Endothelial cell of umbilical vein (primary cell): Measurements from ENCODE around the gene DKKL1. TPM values are rescaled to one million over a fixed set of nuclear protein-coding genes. Genes with fewer than 3 reads are reported as not detected.

Source experiments
- BruUV-seq: library from RNA; stranded (reverse); fragments of 400-500 nt; replicated peaks from 2 replicates; lab custom pipeline; 2021; lab: Mats Ljungman, UMichigan
- CTCF ChIA-PET: fragments of 300-600, 350-600 bp; sonication (Branson Sonifier 250); formaldehyde crosslinking; loops from one replicate; lab custom pipeline; 2021; ENCODE audit warnings: antibody characterized with exemption, inconsistent platforms; lab: Charles Lee
- POLR2A ChIA-PET: fragments of 300-600, 350-600 bp; sonication (Branson Sonifier 250); formaldehyde crosslinking; loops from one replicate; lab custom pipeline; 2021; ENCODE audit warnings: antibody characterized with exemption, inconsistent platforms; lab: Charles Lee
- DNase-seq: peaks from one replicate; pipeline ENCODE4 v3.0.0-alpha.2; 2011; ENCODE audit warnings: low read depth, low spot score
- FAIRE-seq: peaks from 2 replicates; lab custom pipeline; 2011; peaks lifted over from hg19 to GRCh38; lab: Jason Lieb, UNC
- H2AFZ ChIP-seq: 2 replicates; pipeline ENCODE4 v1.6.0; 2012; ENCODE audit warnings: low read depth, low read length, control low read depth, inconsistent platforms
- H3K27ac ChIP-seq: 2 replicates; pipeline ENCODE4 v1.5.1; 2011; ENCODE audit warnings: low read depth, mild to moderate bottlenecking, control low read depth, low read length, moderate library complexity; ENCODE audit not compliant: insufficient read depth
- H3K27me3 ChIP-seq, 2 experiments: 2 replicates each; pipeline versions ENCODE4 v1.6.0 to v1.6.1; 2011; ENCODE audit warnings: low read length in 2 of 2, mixed read lengths in 1 of 2; ENCODE audit not compliant: control insufficient read depth in 2 of 2, insufficient read depth in 2 of 2
- H3K36me3 ChIP-seq, 2 experiments: 2 replicates in 1 of 2; 3 replicates in 1 of 2; pipeline ENCODE4 v1.5.1; 2011; ENCODE audit warnings: low read length in 2 of 2, mild to moderate bottlenecking in 1 of 2, moderate library complexity in 1 of 2; ENCODE audit not compliant: control insufficient read depth in 2 of 2, insufficient read depth in 2 of 2; ENCODE audit errors: extremely low read depth in 1 of 2
- H3K4me1 ChIP-seq: 3 replicates; pipeline ENCODE4 v1.5.1; 2011; ENCODE audit warnings: mild to moderate bottlenecking, low read length; ENCODE audit not compliant: control insufficient read depth, insufficient read depth; ENCODE audit errors: extremely low read depth
- H3K4me2 ChIP-seq: 2 replicates; pipeline ENCODE4 v1.6.1; 2011; ENCODE audit warnings: low read length, control low read depth, mixed read lengths; ENCODE audit not compliant: insufficient read depth
- H3K4me3 ChIP-seq, 3 experiments: fragments of 200-600 bp in 1 of 3; sonication (generic), shearing (Covaris generic) in 1 of 3; replicated peaks in 1 of 3; 2 replicates each; pipeline ENCODE4 v1.5.1; 2011 to 2016; ENCODE audit warnings: control low read depth in 3 of 3, low read length in 3 of 3, mild to moderate bottlenecking in 2 of 3, inconsistent platforms in 1 of 3, low read depth in 1 of 3, moderate library complexity in 1 of 3; ENCODE audit not compliant: insufficient read depth in 1 of 3
- H3K79me2 ChIP-seq: 2 replicates; pipeline ENCODE4 v1.6.0; 2012; ENCODE audit warnings: low read length, inconsistent platforms; ENCODE audit not compliant: control insufficient read depth, insufficient read depth
- H3K9ac ChIP-seq: replicated peaks from 2 replicates; pipeline ENCODE3; 2011; ENCODE audit warnings: low read length, control low read depth; ENCODE audit not compliant: insufficient read depth; ENCODE audit errors: extremely low read depth
- H3K9me1 ChIP-seq: replicated peaks from 3 replicates; pipeline ENCODE4 v1.6.0; 2011; ENCODE audit warnings: mild to moderate bottlenecking, low read length; ENCODE audit not compliant: control insufficient read depth, insufficient read depth; ENCODE audit errors: extremely low read depth
- H3K9me3 ChIP-seq: replicated peaks from 2 replicates; pipeline ENCODE4 v1.5.1; 2012; ENCODE audit warnings: low read length, inconsistent platforms; ENCODE audit not compliant: control insufficient read depth, insufficient read depth
- H4K20me1 ChIP-seq: replicated peaks from 2 replicates; pipeline ENCODE3; 2011; ENCODE audit warnings: mild to moderate bottlenecking, low read length; ENCODE audit not compliant: control insufficient read depth, insufficient read depth; ENCODE audit errors: extremely low read depth
- CTCF ChIP-seq, 2 donors: IDR thresholded peaks; 1 replicate in 1 of 2; 2 replicates in 1 of 2; pipeline ENCODE4 v1.5.1; 2011; ENCODE audit warnings: low read length in 2 of 2, mild to moderate bottlenecking in 2 of 2, moderate library complexity in 2 of 2, control low read depth in 1 of 2, inconsistent platforms in 1 of 2, low read depth in 1 of 2; ENCODE audit not compliant: insufficient read depth in 1 of 2; ENCODE audit errors: extremely low read depth in 1 of 2
- EZH2 ChIP-seq: IDR thresholded peaks from 2 replicates; pipeline ENCODE4 v1.6.1; 2012; ENCODE audit warnings: borderline replicate concordance, low read depth, mild to moderate bottlenecking, moderate library complexity, low read length, inconsistent platforms; ENCODE audit not compliant: severe bottlenecking
- FOS ChIP-seq: IDR thresholded peaks from 2 replicates; pipeline ENCODE4 v1.6.1; 2011; ENCODE audit warnings: mild to moderate bottlenecking, low read length, moderate library complexity, borderline replicate concordance; ENCODE audit not compliant: insufficient read depth
- GATA2 ChIP-seq: IDR thresholded peaks from 2 replicates; pipeline ENCODE4 v1.7.0; 2011; ENCODE audit warnings: low read depth, mild to moderate bottlenecking, moderate library complexity, mixed read lengths, low read length; ENCODE audit not compliant: insufficient read length, insufficient read depth
- JUN ChIP-seq: IDR thresholded peaks from 2 replicates; pipeline ENCODE4 v1.6.1; 2011; ENCODE audit warnings: borderline replicate concordance, low read depth; ENCODE audit not compliant: insufficient read length, insufficient read depth
- MYC ChIP-seq: IDR thresholded peaks from one replicate; pipeline ENCODE4 v1.6.1; 2011; ENCODE audit warnings: mild to moderate bottlenecking, low read depth, low read length
- POLR2A ChIP-seq: IDR thresholded peaks from 2 replicates; pipeline ENCODE4 v1.6.1; 2012; ENCODE audit warnings: low read depth, mild to moderate bottlenecking, control low read depth, low read length
- POLR2AphosphoS5 ChIP-seq: IDR thresholded peaks from 2 replicates; pipeline ENCODE4 v1.6.1; 2012; ENCODE audit warnings: low read depth, mild to moderate bottlenecking, control low read depth, low read length, moderate library complexity; ENCODE audit not compliant: insufficient read depth
- dilution Hi-C: fragments of 300-500 bp; cut with MboI; formaldehyde crosslinking; loops from one replicate; pipeline ENCODE4 v1.15.0; 2019; ENCODE audit warnings: low sequenced_read_pairs; ENCODE audit not compliant: extremely low pct_ligation_motif_present
- intact Hi-C: fragments of 100-400 bp; cut with micrococcal nuclease; formaldehyde crosslinking; loops from one replicate; pipeline ENCODE4 v1.10.0; 2022
- polyA plus RNA-seq, 4 experiments: library from polyadenylated mRNA; depleted of rRNA in 3 of 4; stranded (reverse) in 3 of 4; unstranded in 1 of 4; fragments of >200 nt; gene quantifications; 2 replicates each; pipeline versions ENCODE4 v1.2.1 to v1.2.3, GENCODE V29; 2011 to 2012; ENCODE audit warnings: missing spikeins in 1 of 4
- total RNA-seq: library from RNA; stranded (reverse); gene quantifications from 2 replicates; pipeline ENCODE4 v1.2.3, GENCODE V29; 2021
- TF ChIP-seq, protein P1 (sequence below): IDR thresholded peaks from 2 replicates; pipeline ENCODE4 v1.6.1; 2011; ENCODE audit not compliant: insufficient read depth, insufficient read length

DKKL1 gene
- total and polyA plus RNA-seq, 2 donors (not counting 3 experiments of a cell fraction or from before 2014, with no cell fraction given), result 0.21 TPM; not detected in 1

DNA sequence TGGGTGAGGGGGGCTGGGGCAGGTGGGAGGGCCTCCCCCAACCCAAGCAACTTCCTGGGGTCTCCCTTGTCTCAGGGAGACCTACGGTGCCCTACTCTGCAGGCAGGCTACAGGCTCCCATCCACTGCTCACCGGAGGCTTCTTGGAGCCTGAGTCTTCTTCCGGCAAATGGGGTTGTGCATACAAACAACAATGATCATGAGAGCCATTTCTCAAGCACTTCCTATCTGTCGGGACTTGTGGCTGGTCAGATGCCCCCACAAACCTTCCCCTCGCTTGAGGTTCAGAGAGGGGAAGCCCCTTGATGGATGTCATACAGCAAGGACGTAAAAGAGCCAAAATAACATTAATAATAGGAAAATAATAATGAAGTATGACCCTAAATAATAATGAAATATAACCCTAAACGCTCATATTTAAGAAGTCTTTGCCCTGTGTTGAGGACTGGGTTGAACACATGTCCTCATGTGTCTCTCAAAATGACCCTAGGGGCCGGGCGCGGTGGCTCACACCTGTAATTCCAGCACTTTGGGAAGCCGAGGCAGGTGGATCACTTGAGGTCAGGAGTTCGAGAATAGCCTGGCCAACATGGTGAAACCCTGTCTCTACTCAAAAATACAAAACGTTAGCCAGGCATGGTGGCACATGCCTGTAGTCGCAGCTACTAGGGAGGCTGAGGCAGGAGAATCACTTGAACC lies 27.7 kb upstream of the DKKL1 start:
- no peaks in the 10 kb centered on the region for H3K9me1 ChIP-seq
- CTCF ChIA-PET, result no interaction called here
- H3K36me3 ChIP-seq, result no peaks in the 10 kb centered on the region
- intact Hi-C loops, result no loop called here
- H3K4me1 ChIP-seq, result peaks cover 20% of the 10 kb centered on the region
- no peak for DNase-seq
- FAIRE-seq, result no peak
- H2AFZ ChIP-seq, result no peak overlapping the region
- H3K9ac ChIP-seq, result no peak overlapping the region
- no peak for TF ChIP-seq MYC
- no peak for TF ChIP-seq GATA2
- no peak for TF ChIP-seq JUN
- TF ChIP-seq, protein P1, sequence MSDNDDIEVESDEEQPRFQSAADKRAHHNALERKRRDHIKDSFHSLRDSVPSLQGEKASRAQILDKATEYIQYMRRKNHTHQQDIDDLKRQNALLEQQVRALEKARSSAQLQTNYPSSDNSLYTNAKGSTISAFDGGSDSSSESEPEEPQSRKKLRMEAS, result no peak
- TF ChIP-seq FOS, result no peak
- TF ChIP-seq POLR2A, result no peak
- no peak for TF ChIP-seq POLR2AphosphoS5
- no peak for TF ChIP-seq EZH2
- no peak for TF ChIP-seq CTCF (IDR thresholded peaks at IDR 0.05; ENCODE audit: extremely low read depth in 1 of 2, insufficient read depth in 1 of 2, low read depth in 1 of 2, low read length in 2 of 2)
- BruUV-seq, result no TSS peak
- no peaks in the 10 kb centered on the region for H3K79me2 ChIP-seq
- no peaks in the 10 kb centered on the region for H3K9me3 ChIP-seq
- no peaks in the 10 kb centered on the region for H3K27me3 ChIP-seq
- H4K20me1 ChIP-seq, result no peaks in the 10 kb centered on the region
- no peak overlapping the region for H3K4me2 ChIP-seq
- no peak overlapping the region for H3K27ac ChIP-seq
- H3K4me3 ChIP-seq, result no peak overlapping the region
- POLR2A ChIA-PET, result no interaction called here
- dilution Hi-C loops, result no loop called here
